ENCODE measurements around the gene UBE2U.
"Not testable (repeated sequence)": the region's sequence is repeated elsewhere in the genome, so short reads cannot be mapped to it uniquely, and the experiment has no call there.

The UBE2U gene

GRCh38 chr1:64194168-64195080, 9.0 kb upstream of the UBE2U start:
- no peak for DNase-seq

GRCh38 chr1:64195081-64195395, 8.4 kb upstream of the UBE2U start:
- DNase-seq: no peak

GRCh38 chr1:64196074-64196870, 7.2 kb upstream of the UBE2U start:
- DNase-seq: no peak

GRCh38 chr1:64197076-64197475, 6.3 kb upstream of the UBE2U start:
- DNase-seq: no peak

GRCh38 chr1:64199154-64199553, 4.3 kb upstream of the UBE2U start:
- DNase-seq: no peak

- no peak for DNase-seq
These were observed 3.4 kb upstream of the UBE2U start for GRCh38 chr1:64200064-64200463.

GRCh38 chr1:64209221-64209620, 5.8 kb downstream of the UBE2U start:
- no peak for DNase-seq

GRCh38 chr1:64212031-64212430, 8.6 kb downstream of the UBE2U start:
- DNase-seq: no peak

- no peak for DNase-seq
These were observed 12.2 kb downstream of the UBE2U start for GRCh38 chr1:64215576-64215975.

- no peak for DNase-seq
These were observed 16.8 kb downstream of the UBE2U start for GRCh38 chr1:64220241-64220640.

- DNase-seq: no peak
These were observed 20.1 kb downstream of the UBE2U start for GRCh38 chr1:64223329-64224151.

- not testable (repeated sequence) for DNase-seq
These were observed 20.8 kb downstream of the UBE2U start for GRCh38 chr1:64224236-64224635.

- DNase-seq: no peak
These were observed 24.9 kb downstream of the UBE2U start for GRCh38 chr1:64228167-64228957.

GRCh38 chr1:64229307-64229706, 25.9 kb downstream of the UBE2U start:
- DNase-seq: no peak

- no peak for DNase-seq
These were observed 27.7 kb downstream of the UBE2U start for GRCh38 chr1:64231153-64231552.

- DNase-seq: no peak
These were observed 28.2 kb downstream of the UBE2U start for GRCh38 chr1:64231654-64232053.

- DNase-seq: no peak
These were observed 31.3 kb downstream of the UBE2U start for GRCh38 chr1:64234714-64235113.

- no peak for DNase-seq
These were observed 31.8 kb downstream of the UBE2U start for GRCh38 chr1:64235181-64235580.

- DNase-seq: no peak
These were observed 32.5 kb downstream of the UBE2U start for GRCh38 chr1:64235910-64236309.

GRCh38 chr1:64236541-64236954, 33.1 kb downstream of the UBE2U start:
- DNase-seq: no peak

GRCh38 chr1:64239519-64239918, 36.1 kb downstream of the UBE2U start:
- DNase-seq: not testable (repeated sequence)

GRCh38 chr1:64240206-64240605, 36.8 kb downstream of the UBE2U start:
- no peak for DNase-seq
